GM06990 (cell line): Measurements from ENCODE around the gene UNC13D.
"Not testable (repeated sequence)": the region's sequence is repeated elsewhere in the genome, so short reads cannot be mapped to it uniquely, and the experiment has no call there.

ENCODE experiments used
- DNase-seq: peaks from one replicate; pipeline ENCODE4 v3.0.0-alpha.2; 2011; ENCODE audit not compliant: insufficient read length; ENCODE audit errors: extremely low read depth
- H3K27me3 ChIP-seq: replicated peaks from 2 replicates; pipeline ENCODE4 v1.6.0; 2011; ENCODE audit warnings: low read length; ENCODE audit not compliant: control insufficient read depth, insufficient read depth
- H3K36me3 ChIP-seq: 2 replicates; pipeline ENCODE4 v1.5.1; 2011; ENCODE audit warnings: low read length; ENCODE audit not compliant: control insufficient read depth, insufficient read depth
- H3K4me3 ChIP-seq: replicated peaks from 2 replicates; pipeline ENCODE4 v1.5.1; 2011; ENCODE audit warnings: low read depth, mild to moderate bottlenecking, control low read depth, low read length
- TF ChIP-seq, protein P1 (sequence below): IDR thresholded peaks from 2 replicates; pipeline ENCODE4 v1.5.1; 2011; ENCODE audit warnings: low read length, control low read depth, mild to moderate bottlenecking, inconsistent platforms; ENCODE audit not compliant: insufficient read depth, poor library complexity, severe bottlenecking

The UNC13D gene

DNA sequence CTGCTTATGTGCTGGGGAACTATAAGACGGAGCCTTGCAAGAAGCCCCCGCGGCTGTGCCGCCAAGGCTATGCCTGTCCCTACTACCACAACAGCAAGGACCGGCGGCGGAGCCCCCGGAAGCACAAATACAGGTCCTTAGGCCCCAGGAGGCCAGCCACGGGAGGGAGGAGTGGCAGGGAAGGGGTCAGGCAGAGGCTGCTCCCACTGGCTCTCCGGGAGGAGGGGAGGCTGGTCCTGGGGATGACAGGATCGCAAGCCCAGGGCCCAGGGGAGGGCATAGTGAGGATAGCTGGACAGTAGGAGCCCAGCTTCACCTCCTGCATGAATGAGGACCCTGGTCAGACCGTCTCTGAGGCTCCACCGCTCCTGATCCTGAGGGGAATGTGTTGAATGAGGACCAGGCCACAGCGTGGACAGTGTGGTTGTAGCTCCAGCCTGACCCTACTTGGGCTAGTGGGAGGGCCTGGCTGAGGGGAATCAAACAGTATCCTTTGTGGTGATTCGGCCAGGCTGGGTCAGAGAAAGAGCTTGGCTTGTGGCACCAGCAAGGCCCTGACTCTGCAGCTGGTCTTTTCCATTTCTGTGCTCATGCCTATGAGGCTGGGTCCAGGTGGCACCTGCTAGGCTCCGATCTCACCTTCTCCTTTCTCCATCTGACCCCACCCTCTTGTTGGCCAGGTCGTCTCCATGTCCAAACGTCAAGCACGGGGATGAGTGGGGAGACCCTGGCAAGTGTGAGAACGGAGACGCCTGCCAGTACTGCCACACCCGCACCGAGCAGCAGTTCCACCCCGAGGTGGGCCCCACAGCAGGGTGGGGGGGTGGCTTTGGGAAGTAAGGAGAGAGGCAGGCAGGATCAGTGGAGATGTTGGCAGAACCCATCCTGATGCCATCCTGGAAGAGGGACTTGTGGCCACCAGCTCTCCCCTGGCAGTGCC is 30.9 kb downstream of the UNC13D start:
- TF ChIP-seq, protein P1, sequence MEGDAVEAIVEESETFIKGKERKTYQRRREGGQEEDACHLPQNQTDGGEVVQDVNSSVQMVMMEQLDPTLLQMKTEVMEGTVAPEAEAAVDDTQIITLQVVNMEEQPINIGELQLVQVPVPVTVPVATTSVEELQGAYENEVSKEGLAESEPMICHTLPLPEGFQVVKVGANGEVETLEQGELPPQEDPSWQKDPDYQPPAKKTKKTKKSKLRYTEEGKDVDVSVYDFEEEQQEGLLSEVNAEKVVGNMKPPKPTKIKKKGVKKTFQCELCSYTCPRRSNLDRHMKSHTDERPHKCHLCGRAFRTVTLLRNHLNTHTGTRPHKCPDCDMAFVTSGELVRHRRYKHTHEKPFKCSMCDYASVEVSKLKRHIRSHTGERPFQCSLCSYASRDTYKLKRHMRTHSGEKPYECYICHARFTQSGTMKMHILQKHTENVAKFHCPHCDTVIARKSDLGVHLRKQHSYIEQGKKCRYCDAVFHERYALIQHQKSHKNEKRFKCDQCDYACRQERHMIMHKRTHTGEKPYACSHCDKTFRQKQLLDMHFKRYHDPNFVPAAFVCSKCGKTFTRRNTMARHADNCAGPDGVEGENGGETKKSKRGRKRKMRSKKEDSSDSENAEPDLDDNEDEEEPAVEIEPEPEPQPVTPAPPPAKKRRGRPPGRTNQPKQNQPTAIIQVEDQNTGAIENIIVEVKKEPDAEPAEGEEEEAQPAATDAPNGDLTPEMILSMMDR: no peak

DNA sequence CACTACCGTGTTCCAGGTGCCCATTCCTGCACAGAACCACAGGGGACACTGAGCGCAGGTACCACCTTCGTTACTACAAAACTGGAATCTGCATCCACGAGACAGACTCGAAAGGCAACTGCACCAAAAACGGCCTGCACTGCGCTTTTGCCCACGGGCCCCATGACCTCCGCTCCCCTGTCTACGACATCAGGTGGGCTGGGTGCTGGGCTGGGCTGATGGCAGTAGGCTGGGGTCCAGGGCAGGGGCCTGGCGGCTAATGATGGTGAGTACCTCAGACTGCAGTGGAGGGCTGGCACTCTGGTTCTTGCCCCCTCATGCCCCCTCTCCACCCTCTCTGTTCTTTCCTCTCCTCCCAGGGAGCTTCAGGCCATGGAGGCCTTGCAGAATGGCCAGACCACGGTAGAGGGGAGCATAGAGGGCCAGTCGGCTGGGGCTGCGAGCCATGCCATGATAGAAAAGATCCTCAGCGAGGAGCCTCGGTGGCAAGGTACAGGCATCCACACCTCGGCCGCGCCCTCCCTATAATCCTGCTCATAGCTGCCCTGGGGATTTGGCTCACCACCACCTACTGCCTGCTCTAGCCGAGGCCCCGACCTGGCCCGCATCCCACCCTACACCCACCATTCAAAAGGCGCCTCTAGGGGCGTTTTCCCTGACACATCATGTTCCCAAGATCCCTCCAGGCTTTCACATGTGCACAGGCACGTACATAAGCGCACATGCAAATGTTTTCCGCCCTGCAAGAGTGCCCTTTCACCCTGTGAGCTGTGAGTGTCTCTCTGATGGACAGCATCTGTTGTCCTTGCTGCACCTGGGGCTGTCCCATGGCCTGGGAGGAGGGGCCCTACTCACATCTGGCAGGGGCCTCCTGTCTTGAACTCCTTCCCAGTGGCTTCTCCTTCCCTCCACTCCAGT is 31.8 kb downstream of the UNC13D start:
- TF ChIP-seq, protein P1: no peak
- peaks cover 39% of the 10 kb centered on the region for H3K36me3 ChIP-seq
- no peak for DNase-seq
- no peak overlapping the region for H3K4me3 ChIP-seq
- no peaks in the 10 kb centered on the region for H3K27me3 ChIP-seq

More for the DNA sequence above, 30.9 kb downstream of the UNC13D start:
- peaks cover 44% of the 10 kb centered on the region for H3K36me3 ChIP-seq
- DNase-seq: no peak
- H3K4me3 ChIP-seq: no peak overlapping the region
- no peaks in the 10 kb centered on the region for H3K27me3 ChIP-seq

DNA sequence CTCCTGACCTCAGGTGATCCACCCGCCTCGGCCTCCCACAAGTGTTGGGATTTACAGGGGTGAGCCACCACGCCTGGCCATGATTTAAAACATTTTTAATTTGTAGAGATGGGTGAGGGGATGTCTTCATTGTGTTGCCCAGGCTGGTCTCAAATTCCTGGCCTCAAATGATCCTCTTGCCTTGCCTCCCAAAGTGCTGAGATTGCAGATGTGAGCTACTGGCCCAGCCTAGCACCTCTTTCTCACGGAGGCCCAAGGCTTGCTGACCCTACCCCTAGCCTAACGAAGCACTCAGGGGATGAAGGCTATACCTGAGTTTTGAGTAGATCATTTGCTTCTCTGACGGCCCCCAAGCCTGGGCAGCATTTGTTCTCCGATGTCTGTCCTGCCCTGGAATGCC is 33.0 kb downstream of the UNC13D start:
- H3K36me3 ChIP-seq: peaks cover 35% of the 10 kb centered on the region

DNA sequence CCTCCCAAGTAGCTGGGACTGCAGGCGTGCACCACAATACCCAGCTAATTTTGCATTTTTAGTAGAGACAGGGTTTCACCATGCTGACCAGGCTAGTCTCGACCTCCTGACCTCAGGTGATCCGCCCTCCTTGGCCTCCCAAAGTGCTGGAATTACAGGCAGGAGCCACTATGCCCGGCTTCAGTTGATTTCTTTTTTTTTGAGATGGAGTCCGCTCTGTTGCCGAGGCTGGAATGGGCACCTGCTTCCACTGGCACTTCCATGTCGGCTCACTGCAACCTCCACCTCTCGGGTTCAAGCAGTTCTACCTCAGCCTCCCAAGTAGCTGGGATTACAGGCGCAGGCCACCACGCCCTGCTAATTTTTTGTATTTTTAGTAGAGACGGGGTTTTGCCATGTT is 33.4 kb downstream of the UNC13D start:
- not testable (repeated sequence) for H3K27me3 ChIP-seq, DNase-seq, H3K4me3 ChIP-seq
- peaks cover 35% of the 10 kb centered on the region for H3K36me3 ChIP-seq

More for the DNA sequence above, 33.0 kb downstream of the UNC13D start:
- Histone ChIP-seq H3K27me3 (no peaks in the 10 kb centered on the region), H3K4me3 (no peak overlapping the region)
- TF ChIP-seq, protein P1: no peak
- no peak for DNase-seq

DNA sequence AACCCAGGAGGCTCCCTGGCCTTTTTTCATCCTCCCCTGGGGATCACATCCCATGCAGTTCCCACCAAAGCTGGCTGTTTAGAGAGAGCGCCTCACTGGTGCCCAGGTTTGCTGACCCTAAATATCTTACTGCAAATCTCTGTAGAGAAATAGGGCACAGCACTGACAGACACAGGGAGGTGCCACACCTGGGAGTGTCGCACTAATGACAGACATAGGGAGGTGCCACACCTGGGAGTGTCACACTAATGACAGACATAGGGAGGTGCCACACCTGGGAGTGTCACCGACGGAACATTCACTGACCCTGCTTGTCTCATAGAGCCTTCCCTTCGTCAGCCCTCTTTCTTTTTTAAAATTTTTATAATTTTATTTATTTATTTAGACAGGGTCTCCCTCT is 34.0 kb downstream of the UNC13D start:
- no peak for DNase-seq
- Histone ChIP-seq H3K36me3 (peaks cover 32% of the 10 kb centered on the region), H3K4me3 (no peak overlapping the region), H3K27me3 (no peaks in the 10 kb centered on the region)
- TF ChIP-seq, protein P1: no peak
